Common myeloid progenitor, CD34-positive (primary cell): ENCODE measurements around the gene GCNT1. TPM values are rescaled to one million over a fixed set of nuclear protein-coding genes. Genes with fewer than 3 reads are reported as not detected.

Experiments
- CTCF ChIA-PET: fragments of 350-600 bp; sonication (Branson Sonifier 250); formaldehyde crosslinking; loops from one replicate; lab custom pipeline; 2021; ENCODE audit warnings: antibody characterized with exemption; lab: Charles Lee
- POLR2A ChIA-PET: fragments of 350-600 bp; sonication (Branson Sonifier 250); formaldehyde crosslinking; loops from one replicate; lab custom pipeline; 2021; ENCODE audit warnings: antibody characterized with exemption; lab: Charles Lee
- DNase-seq, 3 donors: peaks; one replicate each; pipeline versions ENCODE4 v3.0.0 to v3.0.0-alpha.2; 2013
- H3K27ac ChIP-seq, 2 experiments: 1 replicate in 1 of 2; 2 replicates in 1 of 2; pipeline ENCODE4 v1.7.0; 2013; ENCODE audit warnings: inconsistent platforms in 2 of 2, low read length in 2 of 2, mild to moderate bottlenecking in 2 of 2, low read depth in 1 of 2, moderate library complexity in 1 of 2; ENCODE audit not compliant: severe bottlenecking in 2 of 2, insufficient read depth in 1 of 2, poor library complexity in 1 of 2
- H3K27me3 ChIP-seq, 5 experiments: replicated peaks in 2 of 5; 1 replicate in 3 of 5; 2 replicates in 2 of 5; pipeline versions ENCODE4 v1.6.1 to v1.7.0; 2013; ENCODE audit warnings: low read length in 4 of 5, mild to moderate bottlenecking in 2 of 5, moderate library complexity in 2 of 5, inconsistent platforms in 1 of 5; ENCODE audit not compliant: insufficient read depth in 5 of 5, control insufficient read depth in 4 of 5
- H3K36me3 ChIP-seq, 4 experiments: 1 replicate in 2 of 4; 2 replicates in 2 of 4; pipeline versions ENCODE4 v1.6.1 to v1.7.0; 2013; ENCODE audit warnings: low read length in 3 of 4, control low read depth in 1 of 4, mild to moderate bottlenecking in 1 of 4; ENCODE audit not compliant: control insufficient read depth in 4 of 4, insufficient read depth in 4 of 4
- H3K4me1 ChIP-seq, 4 experiments: 1 replicate in 3 of 4; 2 replicates in 1 of 4; pipeline versions ENCODE4 v1.6.1 to v1.7.1; 2013; ENCODE audit warnings: low read length in 3 of 4, mild to moderate bottlenecking in 3 of 4, control low read depth in 1 of 4, inconsistent platforms in 1 of 4, moderate library complexity in 1 of 4; ENCODE audit not compliant: control insufficient read depth in 4 of 4, insufficient read depth in 4 of 4; ENCODE audit errors: control extremely low read depth in 1 of 4
- H3K4me3 ChIP-seq, 7 experiments: 1 replicate in 4 of 7; 2 replicates in 3 of 7; pipeline versions ENCODE4 v1.5.1 to v1.7.0; 2013; ENCODE audit warnings: mild to moderate bottlenecking in 7 of 7, low read length in 6 of 7, moderate library complexity in 6 of 7, inconsistent platforms in 2 of 7, low read depth in 2 of 7, control low read depth in 1 of 7; ENCODE audit not compliant: insufficient read depth in 4 of 7, control insufficient read depth in 1 of 7; ENCODE audit errors: extremely low read depth in 1 of 7
- H3K9me3 ChIP-seq, 5 experiments: 1 replicate in 4 of 5; 2 replicates in 1 of 5; pipeline versions ENCODE4 v1.6.1 to v1.7.1; 2013; ENCODE audit warnings: low read length in 4 of 5, mild to moderate bottlenecking in 2 of 5, inconsistent platforms in 1 of 5, low read depth in 1 of 5, moderate library complexity in 1 of 5; ENCODE audit not compliant: control insufficient read depth in 4 of 5, insufficient read depth in 2 of 5; ENCODE audit errors: control extremely low read depth in 1 of 5
- WGBS: methylation state at CpG from one replicate; pipeline ENCODE4 v1.1.5; 2013; ENCODE audit not compliant: insufficient coverage; 5-methylcytosine and 5-hydroxymethylcytosine counted together
- polyA plus RNA-seq: library from polyadenylated mRNA; unstranded; fragments of 120-200 nt; gene quantifications from one replicate; pipeline ENCODE4 v1.2.1, GENCODE V29; 2013

GCNT1 gene
- 21.0 TPM for polyA plus RNA-seq

- peak within 1 kb of the TSS; percentile 74 to 98 (median 95) for H3K4me3 ChIP-seq
- POLR2A ChIA-PET: interaction anchor here (0.6 to 1.0 kb wide), 2 partner anchors 19 to 197 kb away, joined by 3 read pairs; no protein-coding TSS in a partner anchor
- H3K27me3 ChIP-seq: no peaks in the 10 kb centered on the region
- peaks cover 0 to 15% (median 0%) of the 10 kb centered on the region in 4 experiments for H3K36me3 ChIP-seq
- H3K27ac ChIP-seq: peak within 1 kb of the TSS; percentile 40 to 80
- H3K4me1 ChIP-seq: peaks cover 30 to 65% (median 51%) of the 10 kb centered on the region in 4 experiments
- 0% methylated on average over 60 of the region's 65 CpGs for WGBS
- H3K9me3 ChIP-seq: no peaks in the 10 kb centered on the region
- peak; percentile 87 to 89 (median 89) for DNase-seq
- CTCF ChIA-PET: interaction anchor here (0.6 to 4.0 kb wide), 14 partner anchors 10 to 246 kb away, joined by 3 to 15 read pairs (median 3); no protein-coding TSS in a partner anchor
Observed at GRCh38 chr9:76458903-76459693, at the start of gene GCNT1. Gene GCNT1 (plus strand): TSS chr9:76459182. CDS start chr9:76502382, 43,200 bp downstream.

GRCh38 chr9:76412638-76413037 is 46.3 kb upstream of the GCNT1 start:
- peaks cover 2 to 14% (median 7%) of the 10 kb centered on the region in 5 experiments for H3K9me3 ChIP-seq
- H3K4me3 ChIP-seq: no peak overlapping the region
- no peaks in the 10 kb centered on the region for H3K27me3 ChIP-seq
- CTCF ChIA-PET: interaction anchor here (1.6 kb wide), 1 partner anchor 9 kb away, joined by 4 read pairs; no protein-coding TSS in a partner anchor
- H3K27ac ChIP-seq: no peak overlapping the region
- 100% methylated on average over 1 of the region's 2 CpGs for WGBS
- POLR2A ChIA-PET: no interaction called here
- no peak for DNase-seq
- H3K4me1 ChIP-seq: peaks cover 0 to 11% (median under 1%) of the 10 kb centered on the region in 4 experiments
- H3K36me3 ChIP-seq: no peaks in the 10 kb centered on the region

- POLR2A ChIA-PET: no interaction called here
- CTCF ChIA-PET: interaction anchor here (0.7 to 1.6 kb wide), 2 partner anchors 10 kb away, joined by 3 to 4 read pairs; no protein-coding TSS in a partner anchor
- H3K27me3 ChIP-seq: no peaks in the 10 kb centered on the region
Observed at GRCh38 chr9:76413658-76414057, 45.3 kb upstream of the GCNT1 start.

GRCh38 chr9:76414661-76415060 is 44.3 kb upstream of the GCNT1 start:
- 90% methylated on average over 4 of the region's 4 CpGs for WGBS
- Histone ChIP-seq H3K27ac (no peak overlapping the region), H3K27me3 (no peaks in the 10 kb centered on the region), H3K4me3 (no peak overlapping the region), H3K4me1 (peaks cover 0 to 12% (median under 1%) of the 10 kb centered on the region in 4 experiments), H3K9me3 (peaks cover 2 to 14% (median 7%) of the 10 kb centered on the region in 5 experiments), H3K36me3 (no peaks in the 10 kb centered on the region)
- CTCF ChIA-PET: interaction anchor here (1.5 kb wide), 1 partner anchor 10 kb away, joined by 5 read pairs; no protein-coding TSS in a partner anchor
- POLR2A ChIA-PET: no interaction called here
- DNase-seq: no peak

More at GRCh38 chr9:76413658-76414057, 45.3 kb upstream of the GCNT1 start:
- Histone ChIP-seq H3K9me3 (peaks cover 2 to 14% (median 7%) of the 10 kb centered on the region in 5 experiments), H3K36me3 (no peaks in the 10 kb centered on the region), H3K4me3 (no peak overlapping the region), H3K27ac (no peak overlapping the region), H3K4me1 (peaks cover 0 to 12% (median under 1%) of the 10 kb centered on the region in 4 experiments)
- DNase-seq: no peak

GRCh38 chr9:76415154-76415553 is 43.8 kb upstream of the GCNT1 start:
- Histone ChIP-seq H3K4me3 (no peak overlapping the region), H3K27me3 (no peaks in the 10 kb centered on the region), H3K27ac (no peak overlapping the region), H3K4me1 (peaks cover 0 to 12% (median under 1%) of the 10 kb centered on the region in 4 experiments), H3K9me3 (peaks cover 2 to 14% (median 7%) of the 10 kb centered on the region in 5 experiments), H3K36me3 (no peaks in the 10 kb centered on the region)
- DNase-seq: no peak
- 100% methylated on average over 1 of the region's 2 CpGs for WGBS
- POLR2A ChIA-PET: no interaction called here
- CTCF ChIA-PET: interaction anchor here (1.5 kb wide), 1 partner anchor 10 kb away, joined by 5 read pairs; no protein-coding TSS in a partner anchor

GRCh38 chr9:76415731-76416130 is 43.3 kb upstream of the GCNT1 start:
- Histone ChIP-seq H3K27ac (no peak overlapping the region), H3K9me3 (peaks cover 2 to 14% (median 7%) of the 10 kb centered on the region in 5 experiments), H3K4me1 (peaks cover 0 to 12% (median under 1%) of the 10 kb centered on the region in 4 experiments), H3K36me3 (no peaks in the 10 kb centered on the region), H3K4me3 (no peak overlapping the region), H3K27me3 (no peaks in the 10 kb centered on the region)
- ChIA-PET POLR2A (no interaction called here), CTCF (interaction anchor here (1.5 kb wide), 1 partner anchor 11 kb away, joined by 5 read pairs; no protein-coding TSS in a partner anchor)
- DNase-seq: peak in 1 of 3 donors; percentile 23
